Measurements from ENCODE around the gene MCCD1.
"Not testable (repeated sequence)": the region's sequence is repeated elsewhere in the genome, so short reads cannot be mapped to it uniquely, and the experiment has no call there.

MCCD1 gene

DNA sequence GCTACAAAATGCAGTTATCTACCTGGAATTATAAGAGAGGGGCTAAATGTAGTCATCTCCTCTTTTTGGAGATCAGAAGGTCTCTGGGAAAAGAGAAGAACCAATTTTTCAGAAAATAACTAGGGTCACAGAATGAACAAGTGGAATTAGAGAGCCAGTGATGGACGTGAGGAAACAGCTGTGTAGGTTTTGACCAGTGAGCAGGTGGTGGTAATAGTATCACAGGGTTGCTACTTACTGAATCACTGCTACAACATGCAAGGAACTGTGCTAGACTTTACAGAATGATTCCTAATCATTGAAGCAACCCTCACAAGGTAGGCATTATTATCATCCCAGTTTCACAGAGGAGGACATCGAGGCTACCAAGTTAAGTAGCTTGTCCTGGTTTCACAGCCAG, 15.9 kb downstream of the MCCD1 start:
- no peak for DNase-seq

DNA sequence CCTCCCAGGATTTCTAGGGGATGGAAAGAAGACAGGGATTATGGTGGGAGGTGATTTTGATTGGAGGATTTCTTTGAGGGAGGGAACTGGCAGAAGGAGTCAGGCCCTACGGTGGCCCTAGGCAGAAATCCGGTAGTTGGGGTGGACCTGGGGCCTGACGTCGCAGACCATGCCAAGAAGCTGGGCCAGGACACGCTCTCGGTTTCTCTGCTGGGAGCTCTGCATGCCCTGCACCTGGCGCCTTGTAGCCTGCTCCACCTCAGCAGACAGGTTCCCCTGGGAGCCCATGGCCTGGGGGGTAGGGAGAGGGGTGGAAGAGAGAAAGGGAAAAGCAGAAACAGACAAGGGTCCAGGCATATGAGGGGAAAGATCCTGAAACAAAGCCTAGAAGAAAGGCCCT, 16.5 kb downstream of the MCCD1 start:
- no peak for DNase-seq

DNA sequence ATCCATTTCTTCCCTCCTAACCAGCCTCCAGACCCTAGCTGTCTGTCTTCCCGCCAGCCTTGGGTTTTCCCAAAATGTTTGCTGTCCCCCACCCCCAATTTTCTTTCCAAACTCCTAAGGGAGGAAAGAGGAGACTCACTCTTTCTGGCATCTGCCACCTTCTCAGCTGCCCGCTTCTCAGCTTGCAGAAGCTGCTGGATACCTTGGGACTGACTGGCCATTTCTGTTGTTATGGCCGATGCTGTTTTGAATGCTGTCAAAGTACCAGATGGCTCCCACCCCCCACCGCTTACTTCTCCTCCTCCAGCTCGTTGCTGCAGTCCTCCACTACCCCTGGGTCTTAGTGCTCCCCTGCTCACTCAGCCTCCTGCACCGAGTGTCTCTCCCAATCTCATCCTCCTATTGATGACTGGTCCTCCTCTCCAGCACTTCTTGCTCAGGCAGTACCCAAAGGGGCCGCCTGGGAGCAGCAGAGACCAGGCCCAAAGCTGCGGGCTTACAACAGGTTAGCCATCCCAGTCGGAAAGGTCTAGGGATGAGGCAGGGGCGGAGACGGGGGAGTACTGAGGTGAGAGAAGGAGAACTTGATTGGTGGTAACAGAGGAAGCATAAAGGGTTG, 17.7 kb downstream of the MCCD1 start, which contains the start of gene ATP6V1G2:
Gene ATP6V1G2, minus strand, starts transcription at position 270 of the 619 bp plus-strand sequence. Its CDS starts 49 bp downstream, at position 221.
- DNase-seq = peak; percentile 94

DNA sequence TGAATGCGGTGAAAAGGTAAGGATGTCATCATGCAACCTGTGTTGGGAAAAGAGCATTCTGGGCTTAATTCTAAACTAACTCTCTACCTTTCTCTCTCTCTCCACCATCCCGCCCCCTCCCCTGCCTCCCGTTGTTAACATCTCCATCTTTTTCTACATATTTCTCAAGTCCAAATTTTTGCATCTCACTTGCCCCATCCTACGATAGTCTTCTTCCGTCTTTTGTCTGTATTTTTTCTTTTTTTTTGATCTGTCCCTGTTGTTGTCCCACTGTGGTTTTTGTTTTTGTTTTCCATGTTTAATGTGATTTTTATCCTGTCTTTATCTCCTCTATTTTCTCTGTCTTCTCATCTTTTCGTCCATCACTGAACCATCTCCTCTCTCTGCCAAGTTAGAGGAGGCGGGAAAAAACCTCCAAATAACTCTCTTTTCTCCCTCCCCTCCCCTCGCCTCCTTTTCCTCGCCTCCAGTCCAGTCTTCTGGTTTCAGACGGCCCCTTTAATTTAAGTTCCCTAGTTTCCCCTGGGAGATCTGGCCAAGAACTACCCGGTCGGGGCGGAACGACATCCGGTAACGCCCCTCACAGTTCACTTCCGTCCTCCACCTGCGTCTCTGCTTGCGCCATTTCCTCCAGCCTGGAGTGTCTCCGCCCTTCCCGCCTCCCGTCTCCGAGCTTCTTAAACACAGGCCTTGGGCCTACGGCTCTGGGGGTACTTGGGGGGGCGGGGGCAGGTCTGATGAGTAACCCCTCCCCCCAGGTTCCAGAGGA, 18.4 kb downstream of the MCCD1 start, which contains the start of gene NFKBIL1:
Gene NFKBIL1, plus strand, starts transcription at position 651 of the 769 bp plus-strand sequence. Its CDS starts 87 bp downstream, at position 738.
- DNase-seq = peak; percentile 98

DNA sequence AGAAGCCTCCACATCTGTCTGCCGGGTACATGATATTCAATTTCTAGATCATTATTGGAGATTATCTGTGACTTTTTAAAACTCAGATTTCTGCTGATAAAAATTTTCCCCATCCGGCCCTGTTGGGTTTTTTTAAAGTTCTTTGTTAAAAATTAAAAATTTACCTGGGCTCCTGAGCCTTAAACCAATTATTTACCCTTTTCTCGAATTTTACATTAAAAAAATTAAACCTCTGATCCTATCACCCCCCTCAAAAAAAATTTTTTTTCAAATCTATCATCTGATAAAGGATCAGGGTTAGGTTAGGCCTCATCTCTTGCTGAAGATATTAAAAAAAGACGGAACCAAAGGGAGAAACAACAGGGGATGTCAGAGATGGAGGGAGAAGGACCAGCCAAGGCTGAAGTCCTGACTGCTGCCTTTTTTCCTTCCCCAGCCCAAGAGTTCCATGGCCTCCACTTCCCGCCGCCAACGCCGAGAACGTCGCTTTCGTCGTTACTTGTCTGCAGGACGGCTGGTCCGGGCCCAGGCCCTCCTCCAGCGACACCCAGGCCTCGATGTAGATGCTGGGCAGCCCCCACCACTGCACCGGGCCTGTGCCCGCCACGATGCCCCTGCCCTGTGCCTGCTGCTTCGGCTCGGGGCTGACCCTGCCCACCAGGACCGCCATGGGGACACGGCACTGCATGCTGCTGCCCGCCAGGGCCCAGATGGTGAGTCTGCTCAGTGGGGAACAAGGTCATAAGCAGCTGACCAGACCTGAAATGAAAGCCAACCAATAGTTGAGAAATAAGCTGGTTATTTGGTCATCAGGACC, 19.2 kb downstream of the MCCD1 start:
- no peak for DNase-seq

DNA sequence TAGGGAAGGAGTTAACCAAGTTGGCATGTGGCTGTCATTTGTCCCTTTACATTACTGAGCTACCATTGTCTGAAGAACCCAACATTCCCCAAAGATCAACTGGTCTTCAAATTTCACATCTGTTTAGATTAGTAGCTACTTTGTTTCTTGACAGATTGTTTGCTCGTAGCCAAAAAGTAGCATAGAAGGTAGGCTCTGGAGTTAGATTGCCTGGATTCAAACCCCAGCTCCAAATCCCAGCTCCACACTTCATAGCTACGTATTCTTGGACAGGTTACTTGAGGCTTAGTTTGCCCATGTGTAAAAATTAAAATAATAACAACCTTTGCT, 19.7 kb downstream of the MCCD1 start:
- no peak for DNase-seq

DNA sequence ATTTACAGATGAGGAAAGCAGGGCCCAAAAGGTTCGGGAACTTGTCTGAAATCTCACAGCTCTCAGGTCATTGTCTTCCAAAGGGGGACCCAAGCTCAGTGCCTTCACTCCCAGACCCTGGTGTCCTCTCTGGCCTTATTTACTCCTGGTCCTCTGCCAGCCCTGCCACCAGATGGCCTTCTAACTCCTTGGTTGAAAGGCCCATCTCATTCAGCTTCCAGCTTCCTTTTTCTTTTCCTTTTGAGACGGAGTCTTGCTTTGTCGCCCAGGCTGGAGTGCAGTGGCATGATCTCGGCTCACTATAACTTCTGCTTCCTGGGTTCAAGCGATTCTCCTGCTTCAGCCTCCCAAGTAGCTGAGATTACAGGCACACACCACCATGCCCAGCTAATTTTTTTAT, 22.6 kb downstream of the MCCD1 start:
- DNase-seq = not testable (repeated sequence)

DNA sequence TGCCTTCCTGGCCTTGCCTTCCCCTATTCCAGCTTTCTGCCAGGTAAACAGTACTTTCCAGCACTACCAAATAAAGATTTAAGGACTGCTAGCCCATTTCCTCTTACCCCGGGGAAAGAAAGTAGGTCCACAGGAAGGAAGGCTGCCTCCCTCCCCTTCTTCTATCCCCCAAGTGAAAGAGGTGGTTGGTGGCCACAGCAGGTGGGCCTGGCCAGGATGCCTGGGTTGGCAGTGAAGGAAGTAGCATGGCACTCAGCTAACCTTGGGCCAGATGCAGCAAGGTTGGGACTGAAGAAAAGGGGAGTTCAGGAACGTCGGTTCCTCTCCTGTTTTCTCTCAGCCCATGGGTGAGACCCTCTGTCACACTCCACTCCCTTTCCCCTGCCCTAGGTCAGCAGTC, 27.5 kb downstream of the MCCD1 start:
- no peak for DNase-seq

DNA sequence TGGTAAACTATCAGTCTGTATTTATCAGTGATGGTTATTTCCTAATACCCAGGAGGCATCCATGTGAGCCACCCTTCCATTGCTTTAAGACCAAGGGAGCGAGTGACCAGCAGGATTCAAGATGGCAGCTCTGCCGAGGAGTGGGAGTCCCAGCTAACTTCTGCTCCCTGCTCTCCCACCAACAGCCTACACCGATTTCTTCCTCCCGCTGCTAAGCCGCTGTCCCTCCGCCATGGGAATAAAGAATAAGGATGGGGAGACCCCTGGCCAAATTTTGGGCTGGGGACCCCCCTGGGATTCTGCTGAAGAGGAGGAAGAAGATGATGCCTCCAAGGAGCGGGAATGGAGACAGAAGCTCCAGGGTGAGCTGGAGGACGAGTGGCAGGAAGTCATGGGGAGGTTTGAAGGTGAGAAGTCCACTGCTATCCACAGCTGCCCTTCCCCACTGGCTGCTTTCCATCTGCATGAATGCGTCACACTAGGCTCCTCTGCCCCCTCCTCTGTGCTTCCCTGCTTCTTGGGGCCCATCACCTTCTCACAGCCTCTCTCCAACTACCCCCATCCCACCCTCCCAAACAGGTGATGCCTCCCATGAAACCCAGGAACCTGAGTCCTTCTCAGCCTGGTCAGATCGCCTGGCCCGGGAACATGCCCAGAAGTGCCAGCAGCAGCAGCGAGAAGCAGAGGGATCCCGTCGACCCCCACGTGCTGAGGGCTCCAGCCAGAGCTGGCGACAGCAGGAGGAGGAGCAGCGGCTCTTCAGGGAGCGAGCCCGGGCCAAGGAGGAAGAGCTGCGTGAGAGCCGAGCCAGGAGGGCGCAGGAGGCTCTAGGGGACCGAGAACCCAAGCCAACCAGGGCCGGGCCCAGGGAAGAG, 28.9 kb downstream of the MCCD1 start:
- DNase-seq = no peak

DNA sequence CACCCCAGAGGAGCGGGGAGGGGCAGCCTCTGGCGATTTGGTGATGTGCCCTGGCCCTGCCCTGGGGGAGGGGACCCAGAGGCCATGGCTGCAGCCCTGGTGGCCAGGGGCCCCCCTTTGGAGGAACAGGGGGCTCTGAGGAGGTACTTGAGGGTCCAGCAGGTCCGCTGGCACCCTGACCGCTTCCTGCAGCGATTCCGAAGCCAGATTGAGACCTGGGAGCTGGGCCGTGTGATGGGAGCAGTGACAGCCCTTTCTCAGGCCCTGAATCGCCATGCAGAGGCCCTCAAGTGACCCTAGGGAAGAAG, 29.5 kb downstream of the MCCD1 start:
- DNase-seq = no peak

DNA sequence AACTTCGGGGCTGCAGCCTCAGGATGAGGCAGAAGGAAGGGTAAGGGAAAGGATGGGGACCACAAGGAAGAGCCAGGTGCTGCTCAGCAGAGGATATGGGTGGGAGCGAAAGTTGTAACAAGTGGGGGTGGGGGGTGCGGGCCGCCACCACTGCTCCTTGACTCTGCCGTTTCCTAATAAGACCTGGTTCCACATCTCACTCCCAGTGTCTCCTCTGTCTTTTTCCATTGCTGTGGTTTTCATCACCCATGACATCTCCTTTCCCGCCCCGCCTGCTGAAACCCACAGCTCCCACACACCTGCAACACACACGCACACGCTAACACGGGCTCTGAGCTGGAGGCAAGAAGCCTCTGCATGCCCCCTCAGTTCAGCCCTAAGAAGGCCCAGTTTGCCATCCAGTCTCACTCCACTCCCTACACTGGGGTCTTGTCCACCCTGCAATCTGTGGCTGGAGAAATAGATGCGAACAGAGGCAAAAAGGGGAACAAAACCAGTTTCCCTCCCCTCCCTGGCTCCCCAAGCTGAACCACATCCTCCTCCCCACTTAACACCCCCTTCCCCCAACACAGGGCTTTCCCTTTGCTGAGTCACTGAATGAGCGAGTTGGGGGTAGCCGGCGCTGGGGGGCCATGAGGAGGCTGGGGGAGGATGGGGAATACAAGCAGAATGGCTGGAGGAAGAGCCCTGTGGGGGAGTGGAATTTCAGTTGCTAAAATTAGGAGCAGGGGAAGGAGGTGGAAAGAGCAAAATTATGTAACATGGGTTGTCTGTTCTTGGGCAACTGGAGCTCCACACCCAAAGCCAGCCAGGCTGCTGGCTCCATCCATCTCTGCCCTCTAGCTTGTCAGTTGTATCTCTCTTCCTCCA, 30.1 kb downstream of the MCCD1 start:
- DNase-seq = no peak

DNA sequence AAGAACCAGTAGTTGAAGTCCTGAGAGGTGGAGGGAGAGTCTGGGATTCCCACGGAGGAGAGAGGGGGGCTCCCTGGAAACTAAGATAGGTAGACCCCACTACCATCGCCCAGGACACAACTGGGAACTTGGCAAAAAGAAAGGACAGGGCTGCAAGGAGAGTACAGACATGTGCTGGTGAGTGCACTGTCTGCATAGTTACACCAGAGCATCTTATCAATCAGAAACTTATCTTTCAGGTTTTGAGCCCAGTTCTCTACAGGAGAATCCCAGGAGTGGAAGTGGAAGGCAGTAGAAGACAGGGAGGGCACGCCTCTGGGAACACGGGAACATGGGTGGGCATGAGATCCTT, 30.8 kb downstream of the MCCD1 start:
- DNase-seq = no peak

DNA sequence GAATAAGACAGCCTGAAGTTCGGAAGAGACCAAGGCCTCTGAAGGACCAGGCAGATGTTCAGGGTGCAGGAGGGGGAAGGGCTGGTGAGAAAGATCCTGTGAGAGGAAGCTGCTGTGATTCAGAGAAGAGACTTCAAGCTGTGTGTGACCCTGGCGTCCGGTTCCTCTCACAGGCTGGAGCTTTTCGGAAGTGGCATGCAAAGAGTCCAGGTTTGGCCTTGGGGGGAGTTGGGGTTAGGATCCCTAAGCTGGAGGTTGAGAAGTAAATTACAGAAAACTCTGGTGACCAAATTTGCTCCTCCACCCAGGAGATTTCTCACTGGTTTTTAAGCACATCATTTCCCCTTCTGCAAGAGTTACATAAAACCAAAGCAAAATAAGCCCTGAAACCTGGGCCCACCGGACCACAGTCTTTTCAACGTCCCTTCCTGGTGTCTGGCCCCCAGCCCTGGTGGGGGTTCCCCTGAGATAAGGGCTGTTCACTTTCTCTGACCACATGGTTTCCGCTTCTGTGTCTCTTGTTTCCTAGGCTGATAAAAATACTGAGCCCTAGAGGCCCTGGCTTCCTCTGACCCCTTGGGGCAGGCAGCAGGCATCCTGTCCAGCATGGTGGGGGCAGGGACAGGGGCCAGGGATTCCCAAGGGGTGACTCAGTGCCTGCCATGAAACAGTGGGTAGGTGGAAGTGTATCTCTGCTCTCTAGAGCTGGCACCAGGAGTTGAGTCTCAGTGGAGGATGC, 31.4 kb downstream of the MCCD1 start:
- DNase-seq = no peak

DNA sequence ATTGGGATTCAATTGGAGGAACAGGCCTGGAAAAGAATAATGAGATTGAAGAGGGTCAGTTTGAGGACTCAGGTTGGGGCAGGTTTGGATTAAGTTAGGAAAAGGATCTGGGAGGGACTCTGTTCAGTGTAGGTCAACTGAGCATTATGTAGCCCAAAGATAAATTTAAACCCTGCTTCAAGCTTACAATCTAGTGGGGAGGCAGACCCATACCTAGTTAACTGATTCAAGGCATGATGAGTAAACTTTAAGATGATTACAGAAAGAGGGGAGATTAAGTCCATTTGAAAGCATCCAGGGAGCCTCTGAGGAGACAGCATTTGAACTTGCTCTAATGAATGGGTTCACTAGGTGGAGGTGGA, 31.9 kb downstream of the MCCD1 start:
- DNase-seq = no peak

DNA sequence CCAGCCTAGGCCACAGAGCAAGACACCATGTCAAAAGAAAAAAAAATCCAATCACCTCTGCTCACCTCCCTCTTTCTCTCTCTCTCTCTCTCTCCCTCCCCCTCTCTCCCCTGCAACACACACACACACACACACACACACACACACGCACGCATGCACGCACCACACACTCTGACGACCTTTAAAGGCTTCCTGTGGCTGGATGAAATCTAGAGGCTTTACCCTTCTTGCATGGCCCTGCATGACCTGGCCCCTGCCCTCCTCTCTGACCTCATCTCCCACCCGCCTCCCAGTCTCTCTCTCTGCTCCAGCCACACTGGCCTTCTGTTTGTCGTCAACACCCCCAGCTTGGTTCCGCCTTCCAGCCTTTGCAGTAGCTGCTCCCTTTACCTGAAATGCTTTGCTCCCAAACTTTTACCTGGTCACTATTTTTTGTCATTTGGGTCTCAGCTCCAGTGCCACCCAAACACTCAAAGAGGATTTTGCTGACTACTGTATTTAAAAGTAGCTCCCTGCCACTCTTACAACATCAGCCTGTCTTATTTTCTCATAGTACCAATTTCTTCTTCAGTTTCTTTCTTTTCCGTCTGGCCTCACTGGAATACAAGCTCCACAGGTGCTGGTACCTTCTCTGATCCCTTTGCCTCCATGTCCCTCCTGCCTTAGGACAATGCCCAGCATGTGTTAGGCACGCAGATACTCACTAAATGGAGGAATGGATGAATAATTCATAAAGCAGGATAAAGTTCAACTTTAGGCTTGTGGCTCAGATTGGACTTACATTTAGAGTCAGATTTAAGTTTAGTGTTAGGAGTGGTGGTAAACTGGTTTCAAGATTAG, 39.0 kb downstream of the MCCD1 start:
- DNase-seq = no peak

DNA sequence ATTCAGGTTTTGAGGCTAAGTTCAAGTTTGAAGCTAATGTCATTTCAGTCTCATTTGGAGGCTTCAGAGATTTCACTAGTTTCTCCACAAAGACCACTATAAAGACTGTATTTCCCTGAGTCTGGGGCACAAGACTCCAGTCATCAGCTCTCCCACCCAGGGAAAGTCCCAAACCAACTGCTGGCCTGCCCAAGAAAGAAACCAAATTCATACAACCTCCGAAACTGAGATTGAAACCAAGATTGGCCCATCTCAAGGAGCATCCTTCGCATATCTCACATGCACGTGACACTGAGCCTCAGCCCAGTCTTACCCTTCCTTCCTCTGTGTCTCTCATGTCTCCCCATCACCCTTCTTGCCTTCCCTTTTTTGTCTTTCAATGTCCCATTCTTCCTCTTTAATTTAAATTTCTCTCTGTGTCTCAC, 39.8 kb downstream of the MCCD1 start:
- no peak for DNase-seq

DNA sequence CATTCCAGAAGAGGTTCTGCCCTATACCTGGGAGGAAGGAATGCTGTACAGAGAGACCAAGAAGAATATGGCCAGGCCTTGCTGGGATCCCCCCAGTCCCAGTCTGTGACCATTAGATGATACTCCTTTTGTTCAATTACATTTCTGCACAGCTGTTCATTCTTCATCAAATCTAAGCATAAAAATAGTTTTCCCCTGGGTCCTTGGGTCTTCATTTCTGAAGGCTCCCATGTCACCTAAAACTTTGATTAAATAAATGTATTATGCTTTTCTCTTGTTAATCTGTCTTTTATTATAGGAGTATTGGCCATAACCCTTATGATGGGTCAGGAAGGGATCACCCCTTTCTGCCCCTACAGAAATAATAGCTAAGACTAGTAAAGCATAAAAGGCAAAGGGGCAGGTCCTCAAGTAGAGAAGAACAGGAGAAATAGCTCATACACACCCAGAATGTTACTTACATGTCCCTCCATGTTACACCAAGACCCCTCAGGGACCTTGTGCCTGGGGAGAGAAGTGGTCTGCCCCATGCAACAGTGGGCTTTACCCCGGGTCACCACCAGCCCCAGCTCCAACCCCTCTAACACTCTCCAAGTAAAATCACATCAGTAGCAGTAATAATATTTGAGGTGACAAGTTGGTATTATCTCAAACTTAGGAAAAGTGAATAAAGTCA, 41.2 kb downstream of the MCCD1 start:
- no peak for DNase-seq

DNA sequence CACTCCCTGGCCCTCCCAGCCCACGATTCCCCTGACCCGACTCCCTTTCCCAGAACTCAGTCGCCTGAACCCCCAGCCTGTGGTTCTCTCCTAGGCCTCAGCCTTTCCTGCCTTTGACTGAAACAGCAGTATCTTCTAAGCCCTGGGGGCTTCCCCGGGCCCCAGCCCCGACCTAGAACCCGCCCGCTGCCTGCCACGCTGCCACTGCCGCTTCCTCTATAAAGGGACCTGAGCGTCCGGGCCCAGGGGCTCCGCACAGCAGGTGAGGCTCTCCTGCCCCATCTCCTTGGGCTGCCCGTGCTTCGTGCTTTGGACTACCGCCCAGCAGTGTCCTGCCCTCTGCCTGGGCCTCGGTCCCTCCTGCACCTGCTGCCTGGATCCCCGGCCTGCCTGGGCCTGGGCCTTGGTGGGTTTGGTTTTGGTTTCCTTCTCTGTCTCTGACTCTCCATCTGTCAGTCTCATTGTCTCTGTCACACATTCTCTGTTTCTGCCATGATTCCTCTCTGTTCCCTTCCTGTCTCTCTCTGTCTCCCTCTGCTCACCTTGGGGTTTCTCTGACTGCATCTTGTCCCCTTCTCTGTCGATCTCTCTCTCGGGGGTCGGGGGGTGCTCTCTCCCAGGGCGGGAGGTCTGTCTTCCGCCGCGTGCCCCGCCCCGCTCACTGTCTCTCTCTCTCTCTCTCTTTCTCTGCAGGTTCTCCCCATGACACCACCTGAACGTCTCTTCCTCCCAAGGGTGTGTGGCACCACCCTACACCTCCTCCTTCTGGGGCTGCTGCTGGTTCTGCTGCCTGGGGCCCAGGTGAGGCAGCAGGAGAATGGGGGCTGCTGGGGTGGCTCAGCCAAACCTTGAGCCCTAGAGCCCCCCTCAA, 43.5 kb downstream of the MCCD1 start, which contains the start of gene LTA:
Gene LTA, plus strand, starts transcription at position 249 of the 871 bp plus-strand sequence. Its CDS starts 454 bp downstream, at position 703.
- DNase-seq = no peak
